Karpas-422 (cell line): ENCODE results near the gene CNPY2. TPM values are rescaled to one million over a fixed set of nuclear protein-coding genes. Genes with fewer than 3 reads are reported as not detected.
A peak's percentile ranks its signal among the peaks of the same experiment; 100 is the strongest.
"Not testable (repeated sequence)": the region's sequence is repeated elsewhere in the genome, so short reads cannot be mapped to it uniquely, and the experiment has no call there.

Source experiments
- DNase-seq: peaks from one replicate; pipeline ENCODE4 v3.0.0-alpha.2; 2015
- H2AFZ ChIP-seq: fragments of 200-600 bp; sonication (generic); 2 replicates; pipeline ENCODE4 v1.6.1; 2014; ENCODE audit warnings: antibody characterized with exemption, low read length, mixed read lengths
- H3K27ac ChIP-seq: fragments of 200-600 bp; sonication (generic); 2 replicates; pipeline ENCODE4 v1.5.1; 2014; ENCODE audit warnings: mild to moderate bottlenecking, low read length, moderate library complexity
- H3K27me3 ChIP-seq: fragments of 200-600 bp; sonication (generic); 2 replicates; pipeline ENCODE4 v1.6.1; 2014; ENCODE audit warnings: low read length, mixed read lengths
- H3K36me3 ChIP-seq: fragments of 200-600 bp; sonication (generic); 2 replicates; pipeline ENCODE4 v1.6.1; 2014; ENCODE audit warnings: low read length, mixed read lengths; ENCODE audit not compliant: insufficient read depth
- H3K4me1 ChIP-seq: fragments of 200-600 bp; sonication (generic); 2 replicates; pipeline ENCODE4 v1.6.1; 2014; ENCODE audit warnings: mild to moderate bottlenecking, low read length, mixed read lengths
- H3K4me2 ChIP-seq: fragments of 200-600 bp; sonication (generic); 2 replicates; pipeline ENCODE4 v1.6.1; 2014; ENCODE audit warnings: low read length, low read depth, mild to moderate bottlenecking; ENCODE audit not compliant: poor library complexity, severe bottlenecking
- H3K4me3 ChIP-seq: fragments of 200-600 bp; sonication (generic); 2 replicates; pipeline ENCODE4 v1.5.1; 2014; ENCODE audit warnings: mild to moderate bottlenecking, antibody characterized with exemption, low read length, mixed read lengths
- H3K79me2 ChIP-seq: fragments of 200-600 bp; sonication (generic); 2 replicates; pipeline ENCODE4 v1.6.1; 2014; ENCODE audit warnings: mild to moderate bottlenecking, low read length, mixed read lengths
- H3K9ac ChIP-seq: fragments of 200-600 bp; sonication (generic); 2 replicates; pipeline ENCODE4 v1.6.0; 2014; ENCODE audit warnings: low read length
- H3K9me2 ChIP-seq: fragments of 200-600 bp; sonication (generic), shearing (Covaris generic); replicated peaks from 2 replicates; pipeline ENCODE4 v1.6.0; 2014; ENCODE audit warnings: mild to moderate bottlenecking, low read length, moderate library complexity; ENCODE audit not compliant: insufficient read depth
- H3K9me3 ChIP-seq: fragments of 300-700, 200-600 bp; sonication (generic); 2 replicates; pipeline ENCODE4 v1.6.1; 2014; ENCODE audit warnings: low read length, mixed read lengths
- H4K20me1 ChIP-seq: fragments of 200-600 bp; sonication (generic); 2 replicates; pipeline ENCODE4 v1.6.1; 2014; ENCODE audit warnings: mild to moderate bottlenecking, antibody characterized with exemption, low read length, low read depth; ENCODE audit not compliant: insufficient read depth
- total RNA-seq: library from RNA; depleted of rRNA; stranded (reverse); fragments of >200 nt; shearing (Covaris generic); gene quantifications from 2 replicates; pipeline ENCODE4 v1.2.3, GENCODE V29; 2014; ENCODE audit warnings: low replicate concordance

CNPY2 gene
- total RNA-seq, 1 experiment from 2014 or later = 85.1 TPM

- Histone ChIP-seq H3K36me3 (peaks cover 11% of the 10 kb centered on the region; the same call in 1 of the 2 replicates), H3K79me2 (peaks cover 63% of the 10 kb centered on the region), H3K27ac (peak overlapping the region; percentile 56; the same call in 1 of the 2 replicates), H3K4me2 (peak overlapping the region; percentile 94), H4K20me1 (no peaks in the 10 kb centered on the region), H3K4me3 (peak overlapping the region; percentile 75), H3K9me2 (no peaks in the 10 kb centered on the region), H2AFZ (no peak overlapping the region), H3K9me3 (no peaks in the 10 kb centered on the region), H3K9ac (peak overlapping the region; percentile 84), H3K27me3 (no peaks in the 10 kb centered on the region), H3K4me1 (peaks cover 64% of the 10 kb centered on the region)
- DNase-seq = peak; percentile 77
Observed at GRCh38 chr12:56299308-56299852, 16.4 kb downstream of the CNPY2 start.

DNA sequence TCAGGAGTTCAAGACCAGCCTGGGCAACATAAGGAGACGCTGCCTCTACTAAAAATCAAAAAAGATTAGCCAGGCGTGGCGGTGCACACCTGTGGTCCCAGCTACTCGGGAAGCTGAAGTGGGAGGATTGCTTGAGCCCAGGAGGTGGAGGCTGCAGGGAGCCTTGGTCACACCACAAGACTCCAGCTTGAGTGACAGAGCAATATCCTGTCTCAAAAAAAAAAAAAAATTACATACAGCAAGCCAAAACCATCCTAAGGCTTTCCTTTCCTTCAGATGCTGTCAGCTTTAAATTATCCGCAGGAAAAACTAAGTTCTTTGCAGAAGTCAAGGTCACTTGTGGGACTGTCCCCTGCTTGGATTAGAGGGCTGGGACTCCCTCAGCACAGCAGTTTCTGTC is 17.0 kb downstream of the CNPY2 start:
- Histone ChIP-seq H3K9me3 (no peaks in the 10 kb centered on the region), H3K9me2 (no peaks in the 10 kb centered on the region), H3K9ac (peak overlapping the region; percentile 84), H4K20me1 (no peaks in the 10 kb centered on the region), H3K27ac (peak overlapping the region; percentile 56; the same call in 1 of the 2 replicates), H3K27me3 (no peaks in the 10 kb centered on the region), H3K4me1 (peaks cover 64% of the 10 kb centered on the region), H2AFZ (no peak overlapping the region), H3K4me3 (peak overlapping the region; percentile 75), H3K4me2 (peak overlapping the region; percentile 94), H3K79me2 (peaks cover 69% of the 10 kb centered on the region), H3K36me3 (peaks cover 11% of the 10 kb centered on the region; the same call in 1 of the 2 replicates)
- no peak for DNase-seq

DNA sequence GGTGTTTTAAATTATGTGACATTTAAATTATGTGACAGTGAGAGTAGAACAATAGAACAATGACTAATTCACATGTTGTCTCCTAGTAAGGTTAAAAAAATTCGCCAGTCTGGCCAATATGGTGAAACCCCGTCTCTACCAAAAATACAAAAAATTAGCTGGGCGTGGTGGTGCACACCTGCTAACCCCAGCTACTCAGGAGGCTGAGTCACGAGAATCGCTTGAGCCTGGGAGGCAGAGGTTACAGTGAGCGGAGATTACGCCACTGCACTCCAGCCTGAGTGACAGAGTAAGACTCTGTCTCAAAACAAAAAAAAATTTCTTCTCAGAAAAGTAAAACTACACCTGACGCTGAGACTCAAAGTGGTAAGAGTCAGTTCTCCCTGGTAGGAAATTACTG is 18.4 kb downstream of the CNPY2 start:
- H3K4me3 ChIP-seq = no peak overlapping the region
- no peaks in the 10 kb centered on the region for H3K27me3 ChIP-seq
- H2AFZ ChIP-seq = no peak overlapping the region
- peaks cover 80% of the 10 kb centered on the region for H3K79me2 ChIP-seq
- H3K27ac ChIP-seq = no peak overlapping the region
- peaks cover 11% of the 10 kb centered on the region; the same call in 1 of the 2 replicates for H3K36me3 ChIP-seq
- no peaks in the 10 kb centered on the region for H3K9me2 ChIP-seq
- no peaks in the 10 kb centered on the region for H4K20me1 ChIP-seq
- no peaks in the 10 kb centered on the region for H3K9me3 ChIP-seq
- peak overlapping the region; percentile 94 for H3K4me2 ChIP-seq
- no peak for DNase-seq
- no peak overlapping the region for H3K9ac ChIP-seq
- H3K4me1 ChIP-seq = peaks cover 57% of the 10 kb centered on the region

DNA sequence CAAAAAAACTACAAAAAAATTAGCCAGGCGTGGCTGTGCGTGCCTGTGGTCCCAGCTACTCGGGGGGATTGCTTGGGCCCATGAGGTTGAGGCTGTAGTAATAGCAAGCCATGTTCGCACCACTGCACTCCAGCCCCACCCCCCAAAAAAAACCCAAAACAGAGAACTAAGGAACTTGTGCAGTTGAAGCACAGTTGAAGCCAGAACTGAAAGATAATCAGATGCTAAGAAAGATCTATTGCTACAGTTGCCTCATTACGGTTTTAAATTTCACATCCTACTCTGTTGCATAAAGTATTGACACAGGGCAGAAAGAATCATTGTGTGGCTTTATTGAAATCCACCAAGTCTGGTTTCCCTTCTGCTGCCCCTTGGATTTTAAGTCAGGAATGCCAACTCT is 19.5 kb downstream of the CNPY2 start:
- Histone ChIP-seq H3K4me3 (no peak overlapping the region), H3K9me2 (no peaks in the 10 kb centered on the region), H3K9me3 (no peaks in the 10 kb centered on the region), H3K4me1 (peaks cover 56% of the 10 kb centered on the region), H3K9ac (no peak overlapping the region), H3K79me2 (peaks cover 84% of the 10 kb centered on the region), H4K20me1 (no peaks in the 10 kb centered on the region), H3K4me2 (no peak overlapping the region), H2AFZ (no peak overlapping the region), H3K36me3 (peaks cover 11% of the 10 kb centered on the region; the same call in 1 of the 2 replicates), H3K27me3 (no peaks in the 10 kb centered on the region), H3K27ac (no peak overlapping the region)
- no peak for DNase-seq

- Histone ChIP-seq H3K4me3 (no peak overlapping the region), H3K36me3 (peaks cover 11% of the 10 kb centered on the region; the same call in 1 of the 2 replicates), H3K27me3 (no peaks in the 10 kb centered on the region), H3K4me2 (no peak overlapping the region), H4K20me1 (no peaks in the 10 kb centered on the region), H3K27ac (no peak overlapping the region), H3K9ac (no peak overlapping the region), H3K79me2 (peaks cover 94% of the 10 kb centered on the region), H3K9me2 (no peaks in the 10 kb centered on the region), H3K9me3 (no peaks in the 10 kb centered on the region), H3K4me1 (peaks cover 51% of the 10 kb centered on the region), H2AFZ (no peak overlapping the region)
- DNase-seq = no peak
Observed at GRCh38 chr12:56293795-56294194, 22.0 kb downstream of the CNPY2 start.

- no peak overlapping the region for H2AFZ ChIP-seq
Observed at GRCh38 chr12:56288705-56289387, 26.9 kb downstream of the CNPY2 start.

GRCh38 chr12:56286044-56286830 is 29.6 kb downstream of the CNPY2 start:
- no peak overlapping the region for H3K27ac ChIP-seq
- no peaks in the 10 kb centered on the region for H3K27me3 ChIP-seq
- no peak overlapping the region for H3K9ac ChIP-seq
- no peak overlapping the region for H3K4me2 ChIP-seq
- H3K4me3 ChIP-seq = no peak overlapping the region
- no peak overlapping the region for H2AFZ ChIP-seq
- no peaks in the 10 kb centered on the region for H3K9me2 ChIP-seq
- H3K36me3 ChIP-seq = peaks cover 38% of the 10 kb centered on the region; the same call in 1 of the 2 replicates
- no peak for DNase-seq
- peaks cover 9% of the 10 kb centered on the region for H3K4me1 ChIP-seq
- H3K79me2 ChIP-seq = peaks cover 45% of the 10 kb centered on the region
- no peaks in the 10 kb centered on the region for H3K9me3 ChIP-seq
- no peaks in the 10 kb centered on the region for H4K20me1 ChIP-seq

More at GRCh38 chr12:56288705-56289387, 26.9 kb downstream of the CNPY2 start:
- Histone ChIP-seq H3K4me3 (no peak overlapping the region), H3K9me2 (no peaks in the 10 kb centered on the region), H3K36me3 (peaks cover 17% of the 10 kb centered on the region; the same call in 1 of the 2 replicates), H3K9me3 (no peaks in the 10 kb centered on the region), H4K20me1 (no peaks in the 10 kb centered on the region), H3K27ac (no peak overlapping the region), H3K27me3 (no peaks in the 10 kb centered on the region), H3K79me2 (peaks cover 68% of the 10 kb centered on the region), H3K9ac (no peak overlapping the region), H3K4me2 (no peak overlapping the region), H3K4me1 (peaks cover 23% of the 10 kb centered on the region)
- DNase-seq = no peak

- H3K4me3 ChIP-seq, H3K9me3 ChIP-seq: not testable (repeated sequence)
- H3K36me3 ChIP-seq = peaks cover 43% of the 10 kb centered on the region
Observed at GRCh38 chr12:56284263-56284662, 31.5 kb downstream of the CNPY2 start.

More at GRCh38 chr12:56284263-56284662, 31.5 kb downstream of the CNPY2 start:
- H2AFZ ChIP-seq, H3K9ac ChIP-seq, H3K27ac ChIP-seq, H3K27me3 ChIP-seq, H3K4me1 ChIP-seq, H3K4me2 ChIP-seq, H3K9me2 ChIP-seq, DNase-seq, H4K20me1 ChIP-seq: not testable (repeated sequence)
- H3K79me2 ChIP-seq = peaks cover 27% of the 10 kb centered on the region
